HG03575 (cell line): ENCODE data around the gene GPD1L.
"Not testable (repeated sequence)": the region's sequence is repeated elsewhere in the genome, so short reads cannot be mapped to it uniquely, and the experiment has no call there.

Experiments used
- ATAC-seq: cut with Tn5 transposase; IDR thresholded peaks from one replicate; pipeline ENCODE4 v1.9.1; 2021; ENCODE audit not compliant: unreplicated experiment, insufficient number of reproducible peaks, low FRiP score; ENCODE audit errors: extremely low read depth

Gene GPD1L

GRCh38 chr3:32102289-32102688 is 4.1 kb upstream of the GPD1L start:
- ATAC-seq = no peak

GRCh38 chr3:32104492-32104891 is 1.9 kb upstream of the GPD1L start:
- ATAC-seq = no peak

- no peak for ATAC-seq
Measured at GRCh38 chr3:32105291-32106131, 909 bp upstream of the GPD1L start.

GRCh38 chr3:32106929-32107362 is 526 bp downstream of the GPD1L start:
- no peak for ATAC-seq

- not testable (repeated sequence) for ATAC-seq
Measured at GRCh38 chr3:32108224-32108623, 1.8 kb downstream of the GPD1L start.

GRCh38 chr3:32109256-32109655 is 2.8 kb downstream of the GPD1L start:
- ATAC-seq = no peak

- ATAC-seq = no peak
Measured at GRCh38 chr3:32110233-32110760, 3.9 kb downstream of the GPD1L start.

- ATAC-seq = no peak
Measured at GRCh38 chr3:32111560-32111959, 5.1 kb downstream of the GPD1L start.

- ATAC-seq = no peak
Measured at GRCh38 chr3:32113566-32113965, 7.1 kb downstream of the GPD1L start.

GRCh38 chr3:32113981-32114545 is 7.6 kb downstream of the GPD1L start:
- no peak for ATAC-seq

GRCh38 chr3:32114546-32115386 is 8.3 kb downstream of the GPD1L start:
- ATAC-seq = not testable (repeated sequence)

- no peak for ATAC-seq
Measured at GRCh38 chr3:32117320-32117719, 10.9 kb downstream of the GPD1L start.

GRCh38 chr3:32118215-32118614 is 11.8 kb downstream of the GPD1L start:
- no peak for ATAC-seq

- no peak for ATAC-seq
Measured at GRCh38 chr3:32120471-32120870, 14.1 kb downstream of the GPD1L start.

GRCh38 chr3:32121137-32121536 is 14.7 kb downstream of the GPD1L start:
- ATAC-seq = no peak

GRCh38 chr3:32123620-32124019 is 17.2 kb downstream of the GPD1L start:
- ATAC-seq = no peak

GRCh38 chr3:32125012-32125411 is 18.6 kb downstream of the GPD1L start:
- ATAC-seq = no peak

- no peak for ATAC-seq
Measured at GRCh38 chr3:32126305-32127015, 20.0 kb downstream of the GPD1L start.
